SU-DHL-6 (cell line): ENCODE measurements around the gene AEBP1.

Experiments used
- H2AFZ ChIP-seq: fragments of 200-600 bp; sonication (generic); 2 replicates; pipeline ENCODE4 v1.6.1; 2014; ENCODE audit warnings: low read depth, mild to moderate bottlenecking, moderate library complexity, mixed read lengths, antibody characterized with exemption, low read length; ENCODE audit not compliant: severe bottlenecking
- H3F3A ChIP-seq: fragments of 200-600 bp; shearing (Covaris generic); 2 replicates; pipeline ENCODE4 v1.6.0; 2016; ENCODE audit warnings: antibody characterized with exemption, mild to moderate bottlenecking; ENCODE audit not compliant: insufficient read depth
- H3K27ac ChIP-seq: fragments of 200-600 bp; sonication (generic); 2 replicates; pipeline ENCODE4 v1.5.1; 2016; ENCODE audit warnings: low read depth, mild to moderate bottlenecking, low read length, moderate library complexity, mixed read lengths
- H3K27me3 ChIP-seq: fragments of 200-600 bp; sonication (generic), shearing (Covaris generic); 2 replicates; pipeline ENCODE4 v1.6.0; 2014; ENCODE audit warnings: mild to moderate bottlenecking, low read length
- H3K36me3 ChIP-seq: fragments of 200-600 bp; sonication (generic); 2 replicates; pipeline ENCODE4 v1.6.1; 2014; ENCODE audit warnings: mild to moderate bottlenecking, low read length, mixed read lengths
- H3K4me2 ChIP-seq: fragments of 300-600, 200-600 bp; shearing (Covaris generic), sonication (generic); 2 replicates; pipeline ENCODE4 v1.6.0; 2014; ENCODE audit warnings: low read length, low read depth, mild to moderate bottlenecking; ENCODE audit not compliant: poor library complexity, severe bottlenecking
- H3K4me3 ChIP-seq: fragments of 200-600 bp; sonication (generic); 2 replicates; pipeline ENCODE4 v1.5.1; 2014; ENCODE audit warnings: antibody characterized with exemption, low read length, mild to moderate bottlenecking, mixed read lengths; ENCODE audit not compliant: insufficient read depth, poor library complexity, severe bottlenecking
- H3K79me2 ChIP-seq: fragments of 200-600 bp; sonication (generic); 2 replicates; pipeline ENCODE4 v1.6.1; 2014; ENCODE audit warnings: mild to moderate bottlenecking, low read length, moderate library complexity; ENCODE audit not compliant: insufficient read depth
- H3K9ac ChIP-seq: fragments of 200-600 bp; sonication (generic); 2 replicates; pipeline ENCODE4 v1.7.0; 2014; ENCODE audit warnings: mild to moderate bottlenecking, low read length
- H3K9me2 ChIP-seq: fragments of 200-600 bp; sonication (generic); replicated peaks from 2 replicates; pipeline ENCODE4 v1.6.1; 2014; ENCODE audit warnings: low read length; ENCODE audit not compliant: insufficient read depth
- H3K9me3 ChIP-seq: fragments of 200-600 bp; sonication (generic); 2 replicates; pipeline ENCODE4 v1.6.1; 2014; ENCODE audit warnings: low read length, mixed read lengths; ENCODE audit not compliant: insufficient read depth
- H4K20me1 ChIP-seq: fragments of 200-600 bp; sonication (generic); 2 replicates; pipeline ENCODE4 v1.6.1; 2014; ENCODE audit warnings: low read depth, mild to moderate bottlenecking, antibody characterized with exemption, low read length, moderate library complexity, mixed read lengths
- CTCF ChIP-seq: fragments of 200-600 bp; sonication (generic); IDR thresholded peaks from one replicate; pipeline ENCODE4 v1.5.1; 2017; ENCODE audit warnings: antibody characterized with exemption, mild to moderate bottlenecking, low read length, moderate library complexity; ENCODE audit not compliant: insufficient read depth, poor library complexity, severe bottlenecking
- EZH2phosphoT487 ChIP-seq: fragments of 200-600 bp; sonication (generic), shearing (Covaris generic); conservative IDR thresholded peaks from 2 replicates; pipeline ENCODE4 v1.6.1; 2018; ENCODE audit warnings: mild to moderate bottlenecking, antibody characterized with exemption, low read length, moderate library complexity, mixed read lengths

Gene AEBP1

GRCh38 chr7:44151956-44152355 lies 47.8 kb downstream of the AEBP1 start:
- Histone ChIP-seq H3K9ac (no peak overlapping the region), H2AFZ (no peak overlapping the region), H3K4me2 (no peak overlapping the region), H3K4me3 (no peak overlapping the region), H3K36me3 (no peaks in the 10 kb centered on the region), H4K20me1 (no peaks in the 10 kb centered on the region), H3K9me2 (no peaks in the 10 kb centered on the region), H3K27me3 (no peaks in the 10 kb centered on the region), H3K9me3 (no peaks in the 10 kb centered on the region), H3K27ac (no peak overlapping the region), H3K79me2 (no peaks in the 10 kb centered on the region), H3F3A (no peaks in the 10 kb centered on the region)
- TF ChIP-seq CTCF (no peak), EZH2phosphoT487 (no peak)

GRCh38 chr7:44152971-44153947 lies 49.1 kb downstream of the AEBP1 start:
- Histone ChIP-seq H3K79me2 (no peaks in the 10 kb centered on the region), H3K9me2 (no peaks in the 10 kb centered on the region), H4K20me1 (no peaks in the 10 kb centered on the region), H3F3A (no peaks in the 10 kb centered on the region), H3K36me3 (no peaks in the 10 kb centered on the region), H3K9me3 (no peaks in the 10 kb centered on the region), H2AFZ (no peak overlapping the region), H3K27ac (no peak overlapping the region), H3K27me3 (no peaks in the 10 kb centered on the region), H3K4me3 (no peak overlapping the region), H3K9ac (no peak overlapping the region), H3K4me2 (no peak overlapping the region)
- TF ChIP-seq EZH2phosphoT487 (no peak), CTCF (no peak)

- no peaks in the 10 kb centered on the region for H3K79me2 ChIP-seq
- H3K9ac ChIP-seq = no peak overlapping the region
- TF ChIP-seq EZH2phosphoT487 = no peak
- TF ChIP-seq CTCF = no peak
- H3K9me2 ChIP-seq = no peaks in the 10 kb centered on the region
- H3K4me2 ChIP-seq = no peak overlapping the region
- no peaks in the 10 kb centered on the region for H3K27me3 ChIP-seq
- H3K36me3 ChIP-seq = no peaks in the 10 kb centered on the region
- no peaks in the 10 kb centered on the region for H3K9me3 ChIP-seq
- H3K27ac ChIP-seq = no peak overlapping the region
- no peaks in the 10 kb centered on the region for H4K20me1 ChIP-seq
- no peak overlapping the region for H3K4me3 ChIP-seq
- H2AFZ ChIP-seq = no peak overlapping the region
- H3F3A ChIP-seq = no peaks in the 10 kb centered on the region
Measured at GRCh38 chr7:44153948-44154335, 49.8 kb downstream of the AEBP1 start.
